B cell (primary cell): Measurements from ENCODE around the gene SS18L1. TPM values are rescaled to one million over a fixed set of nuclear protein-coding genes. Genes with fewer than 3 reads are reported as not detected.

Experiments
- ATAC-seq: fragments of 200-7000 bp; cut with Tn5 transposase; one replicate; pipeline ENCODE4 v1.10.0; 2021; ENCODE audit warnings: low read depth, mild to moderate bottlenecking, moderate number of reproducible peaks, moderate library complexity
- CTCF ChIA-PET: fragments of 350-600 bp; sonication (Branson Sonifier 250); formaldehyde crosslinking; loops from one replicate; lab custom pipeline; 2021; ENCODE audit warnings: antibody characterized with exemption, inconsistent platforms; lab: Charles Lee
- POLR2A ChIA-PET: fragments of 350-600 bp; sonication (Branson Sonifier 250); formaldehyde crosslinking; loops from one replicate; lab custom pipeline; 2021; ENCODE audit warnings: antibody characterized with exemption; lab: Charles Lee
- DNase-seq: peaks from one replicate; pipeline ENCODE4 v3.0.0; 2013
- H2AFZ ChIP-seq: 2 replicates; pipeline ENCODE4 v1.6.1; 2012; ENCODE audit warnings: mild to moderate bottlenecking, low read depth, low read length; ENCODE audit not compliant: insufficient read depth, poor library complexity, severe bottlenecking
- H3K27ac ChIP-seq, 2 donors: 1 replicate in 1 of 2; 2 replicates in 1 of 2; pipeline ENCODE4 v1.5.1; 2012 to 2013; ENCODE audit warnings: low read length in 2 of 2, mild to moderate bottlenecking in 2 of 2, moderate library complexity in 1 of 2
- H3K27me3 ChIP-seq, 4 experiments: fragments of 200-600 bp in 1 of 4; sonication (generic) in 1 of 4; replicated peaks in 1 of 4; 1 replicate in 2 of 4; 2 replicates in 2 of 4; pipeline versions ENCODE4 v1.6.1 to v1.7.0; 2013 to 2016; ENCODE audit warnings: low read length in 3 of 4, mild to moderate bottlenecking in 2 of 4, mixed read lengths in 1 of 4, moderate library complexity in 1 of 4; ENCODE audit not compliant: insufficient read depth in 4 of 4, control insufficient read depth in 3 of 4; ENCODE audit errors: control extremely low read depth in 1 of 4
- H3K36me3 ChIP-seq, 2 experiments: replicated peaks in 1 of 2; 1 replicate in 1 of 2; 2 replicates in 1 of 2; pipeline versions ENCODE4 v1.6.1 to v1.7.1; 2013; ENCODE audit warnings: low read length in 1 of 2; ENCODE audit not compliant: insufficient read depth in 2 of 2, control insufficient read depth in 1 of 2; ENCODE audit errors: control extremely low read depth in 1 of 2, extremely low read depth in 1 of 2
- H3K4me1 ChIP-seq, 2 donors: fragments of 200-600 bp in 1 of 2; sonication (generic) in 1 of 2; 1 replicate in 1 of 2; 2 replicates in 1 of 2; pipeline versions ENCODE4 v1.5.1 to v1.6.1; 2013 to 2017; ENCODE audit warnings: low read length in 2 of 2; ENCODE audit not compliant: control insufficient read depth in 2 of 2, insufficient read depth in 2 of 2
- H3K4me2 ChIP-seq: replicated peaks from 2 replicates; pipeline ENCODE3; 2012; ENCODE audit warnings: mild to moderate bottlenecking, low read depth, low read length; ENCODE audit not compliant: poor library complexity, severe bottlenecking
- H3K4me3 ChIP-seq, 5 experiments: fragments of 200-600 bp in 1 of 5; sonication (generic) in 1 of 5; 1 replicate in 3 of 5; 2 replicates in 2 of 5; pipeline versions ENCODE4 v1.5.1 to v1.7.0; 2011 to 2016; ENCODE audit warnings: low read length in 4 of 5, mild to moderate bottlenecking in 4 of 5, low read depth in 2 of 5, control low read depth in 1 of 5, moderate library complexity in 1 of 5; ENCODE audit not compliant: insufficient read depth in 1 of 5; ENCODE audit errors: control extremely low read depth in 1 of 5, extremely low read depth in 1 of 5
- H3K79me2 ChIP-seq: fragments of 200-600 bp; sonication (generic); one replicate; pipeline ENCODE4 v1.6.0; 2016; ENCODE audit warnings: low read length; ENCODE audit not compliant: control insufficient read depth, insufficient read depth
- H3K9ac ChIP-seq: fragments of 200-600 bp; sonication (generic); 2 replicates; pipeline ENCODE4 v1.6.1; 2017; ENCODE audit warnings: mild to moderate bottlenecking, low read length, moderate library complexity
- H3K9me3 ChIP-seq, 3 donors: one replicate each; pipeline versions ENCODE4 v1.6.1 to v1.7.1; 2013; ENCODE audit warnings: low read length in 2 of 3; ENCODE audit not compliant: control insufficient read depth in 2 of 3, insufficient read depth in 1 of 3; ENCODE audit errors: control extremely low read depth in 1 of 3
- H4K20me1 ChIP-seq: 2 replicates; pipeline ENCODE4 v1.6.0; 2012; ENCODE audit warnings: mild to moderate bottlenecking, low read length; ENCODE audit not compliant: insufficient read depth, control insufficient read depth, poor library complexity, severe bottlenecking
- H3K27ac Mint-ChIP-seq: one replicate; pipeline ENCODE4 v1.8.0; 2021; ENCODE audit warnings: mixed read lengths
- H3K27me3 Mint-ChIP-seq: one replicate; pipeline ENCODE4 v1.8.0; 2021; ENCODE audit warnings: mixed read lengths
- H3K4me1 Mint-ChIP-seq: one replicate; pipeline ENCODE4 v1.8.0; 2021; ENCODE audit warnings: mixed read lengths
- H3K4me3 Mint-ChIP-seq: one replicate; pipeline ENCODE4 v1.8.0; 2021; ENCODE audit warnings: mixed read lengths
- H3K9me3 Mint-ChIP-seq: one replicate; pipeline ENCODE4 v1.8.0; 2022; ENCODE audit warnings: mixed read lengths; ENCODE audit not compliant: insufficient read depth
- EZH2 ChIP-seq: IDR thresholded peaks from 2 replicates; pipeline ENCODE4 v1.6.1; 2012; ENCODE audit warnings: borderline replicate concordance, low read depth, mild to moderate bottlenecking, moderate library complexity, low read length; ENCODE audit not compliant: insufficient read depth, poor library complexity, severe bottlenecking
- WGBS: methylation state at CpG from one replicate; pipeline ENCODE4 v1.1.5; 2013; ENCODE audit warnings: missing lambda C conversion rate; ENCODE audit not compliant: insufficient coverage; 5-methylcytosine and 5-hydroxymethylcytosine counted together
- intact Hi-C: fragments of 100-400 bp; cut with micrococcal nuclease; formaldehyde crosslinking; loops from one replicate; pipeline ENCODE4 v1.10.0; 2022
- polyA plus RNA-seq: library from polyadenylated mRNA; depleted of rRNA; stranded (reverse); fragments of >200 nt; gene quantifications from 2 replicates; pipeline ENCODE4 v1.2.3, GENCODE V29; 2012
- total RNA-seq, 2 donors: library from RNA; stranded (reverse); fragments of 120-200 nt in 1 of 2; gene quantifications; 1 replicate in 1 of 2; 2 replicates in 1 of 2; pipeline versions ENCODE4 v1.2.3 to v1.2.4, GENCODE V29; 2013 to 2022
- TF ChIP-seq, protein P1 (sequence below): fragments of 200-600 bp; IDR thresholded peaks from one replicate; pipeline ENCODE4 v1.8.0; 2022; ENCODE audit warnings: antibody characterized with exemption, mild to moderate bottlenecking

The SS18L1 gene
- total and polyA plus RNA-seq, 2 donors (not counting 1 experiment from before 2014, with no cell fraction given), result 15.4 to 20.7 TPM

DNA sequence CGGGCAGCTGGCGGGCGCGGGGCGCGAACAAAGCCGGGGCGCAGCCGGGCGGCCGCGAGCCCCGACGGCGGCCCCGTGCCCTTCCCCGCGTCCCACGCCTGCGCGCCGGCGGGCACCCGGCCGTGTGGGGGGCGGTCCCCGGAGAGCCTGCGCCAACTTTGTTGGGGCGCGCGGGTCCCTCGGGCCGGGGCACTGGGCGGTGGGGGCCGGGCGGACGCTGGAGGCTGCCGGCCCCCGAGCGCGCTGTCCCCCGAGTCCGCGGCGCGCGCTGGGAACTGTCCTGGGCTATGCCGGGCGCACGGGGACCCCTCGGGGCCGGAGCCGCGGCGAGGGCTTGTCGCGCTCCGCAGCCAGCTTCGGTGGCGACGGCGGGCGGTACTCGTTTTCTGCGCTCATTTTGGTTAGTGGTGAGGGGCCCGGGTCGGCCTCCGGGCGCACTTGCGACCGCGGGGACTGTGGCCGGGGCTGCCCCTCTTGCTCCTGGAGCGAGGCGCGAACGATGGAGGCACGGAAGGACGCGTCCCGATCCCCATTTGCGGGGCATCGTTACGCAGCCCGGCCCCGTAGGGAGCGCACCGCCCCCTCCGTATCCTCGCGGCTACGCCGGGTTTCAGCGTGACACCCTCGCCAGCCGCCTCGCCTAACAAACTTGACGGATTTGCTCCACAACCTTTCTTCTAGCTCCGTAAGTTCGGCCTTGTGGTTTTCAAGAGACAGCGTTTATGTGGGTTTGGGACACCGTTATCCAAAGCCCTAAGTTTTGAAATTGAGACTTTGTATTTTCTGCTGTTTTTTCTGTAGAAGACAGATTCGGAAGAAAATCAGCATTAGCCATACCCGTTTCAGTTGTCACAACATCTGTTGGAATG, 622 bp downstream of the SS18L1 start:
- TF ChIP-seq, protein P1, sequence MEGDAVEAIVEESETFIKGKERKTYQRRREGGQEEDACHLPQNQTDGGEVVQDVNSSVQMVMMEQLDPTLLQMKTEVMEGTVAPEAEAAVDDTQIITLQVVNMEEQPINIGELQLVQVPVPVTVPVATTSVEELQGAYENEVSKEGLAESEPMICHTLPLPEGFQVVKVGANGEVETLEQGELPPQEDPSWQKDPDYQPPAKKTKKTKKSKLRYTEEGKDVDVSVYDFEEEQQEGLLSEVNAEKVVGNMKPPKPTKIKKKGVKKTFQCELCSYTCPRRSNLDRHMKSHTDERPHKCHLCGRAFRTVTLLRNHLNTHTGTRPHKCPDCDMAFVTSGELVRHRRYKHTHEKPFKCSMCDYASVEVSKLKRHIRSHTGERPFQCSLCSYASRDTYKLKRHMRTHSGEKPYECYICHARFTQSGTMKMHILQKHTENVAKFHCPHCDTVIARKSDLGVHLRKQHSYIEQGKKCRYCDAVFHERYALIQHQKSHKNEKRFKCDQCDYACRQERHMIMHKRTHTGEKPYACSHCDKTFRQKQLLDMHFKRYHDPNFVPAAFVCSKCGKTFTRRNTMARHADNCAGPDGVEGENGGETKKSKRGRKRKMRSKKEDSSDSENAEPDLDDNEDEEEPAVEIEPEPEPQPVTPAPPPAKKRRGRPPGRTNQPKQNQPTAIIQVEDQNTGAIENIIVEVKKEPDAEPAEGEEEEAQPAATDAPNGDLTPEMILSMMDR, result no peak
- H3K27me3 ChIP-seq, result no peaks in the 10 kb centered on the region
- H3K27ac ChIP-seq, result peak overlapping the region; percentile 10 to 22
- H4K20me1 ChIP-seq, result peaks cover 70% of the 10 kb centered on the region
- Mint-ChIP-seq H3K9me3 (no peaks in the 10 kb centered on the region), H3K27ac (peak overlapping the region; percentile 84), H3K4me1 (peaks cover 40% of the 10 kb centered on the region), H3K4me3 (peak overlapping the region; percentile 88), H3K27me3 (no peaks in the 10 kb centered on the region)
- ATAC-seq (peak; percentile 0), DNase-seq (peak; percentile 72)
- H3K4me3 ChIP-seq, result peak overlapping the region in 4 of 5 experiments; percentile 55 to 88 (median 68)
- peaks cover 69% of the 10 kb centered on the region for H3K79me2 ChIP-seq
- peak overlapping the region; percentile 92 for H3K4me2 ChIP-seq
- peak overlapping the region; percentile 71 for H3K9ac ChIP-seq
- POLR2A ChIA-PET, result interaction anchor here (2.0 kb wide), 1 partner anchor 22 kb away, joined by 6 read pairs; the partner anchor contains the start of gene LSM14B
- H2AFZ ChIP-seq, result peak overlapping the region; percentile 70
- peaks cover 24 to 29% of the 10 kb centered on the region in 2 donors for H3K4me1 ChIP-seq
- under 1% methylated on average over 97 of the region's 104 CpGs for WGBS
- CTCF ChIA-PET, result interaction anchor here (0.9 to 2.8 kb wide), 4 partner anchors 8 to 133 kb away, joined by 3 to 10 read pairs (median 4); partner anchors contain the start of gene LSM14B
- H3K36me3 ChIP-seq, result peaks cover 0 to 13% of the 10 kb centered on the region in 2 experiments
- intact Hi-C loops, result loop anchor here (1.0 to 5.0 kb wide), 5 partner anchors 22 to 651 kb away; partner anchors contain the start of genes LSM14B, OSBPL2 and TAF4
- no peaks in the 10 kb centered on the region for H3K9me3 ChIP-seq

DNA sequence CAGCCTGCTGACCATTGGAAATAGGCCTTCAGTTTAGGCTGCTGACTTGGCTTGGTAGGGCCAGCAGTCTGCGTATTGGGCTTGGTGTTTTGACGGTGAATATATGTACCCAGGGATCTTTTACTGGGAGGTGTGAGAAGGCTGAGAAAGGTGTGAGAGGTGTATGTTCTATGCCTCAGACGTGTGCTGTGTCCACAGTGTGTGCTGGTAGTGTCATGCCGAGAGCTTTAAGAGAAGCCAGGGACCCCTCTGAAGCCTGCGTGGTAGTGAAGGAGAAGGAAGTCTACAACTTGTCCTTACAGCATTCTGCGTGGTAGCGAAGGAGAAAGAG, 2.1 kb downstream of the SS18L1 start:
- DNase-seq, result no peak
- Histone ChIP-seq H2AFZ (no peak overlapping the region), H3K4me1 (peaks cover 23 to 27% of the 10 kb centered on the region in 2 donors), H3K9ac (no peak overlapping the region), H3K27me3 (no peaks in the 10 kb centered on the region), H3K27ac (no peak overlapping the region), H3K36me3 (no peaks in the 10 kb centered on the region), H4K20me1 (peaks cover 68% of the 10 kb centered on the region), H3K9me3 (no peaks in the 10 kb centered on the region), H3K4me3 (no peak overlapping the region), H3K79me2 (peaks cover 80% of the 10 kb centered on the region), H3K4me2 (no peak overlapping the region)
- no peak for TF ChIP-seq EZH2
- TF ChIP-seq, protein P1, result no peak
- Mint-ChIP-seq H3K4me3 (peak overlapping the region; percentile 88), H3K27me3 (no peaks in the 10 kb centered on the region), H3K9me3 (no peaks in the 10 kb centered on the region), H3K4me1 (peaks cover 34% of the 10 kb centered on the region), H3K27ac (peak overlapping the region; percentile 42)
- POLR2A ChIA-PET, result no interaction called here
- CTCF ChIA-PET, result interaction anchor here (0.6 to 1.7 kb wide), 4 partner anchors 11 to 135 kb away, joined by 3 to 4 read pairs (median 3); partner anchors contain the start of gene LSM14B
- intact Hi-C loops, result no loop called here
- 95% methylated on average over 5 of the region's 7 CpGs for WGBS
- no peak for ATAC-seq
